COLO668 (cell line): ENCODE data around the gene PLXNA2.

Source experiments
- DNase-seq: peaks from one replicate; lab custom pipeline; 2025; ENCODE audit not compliant: unreplicated experiment; lab: John Stamatoyannopoulos, UW

PLXNA2 gene

DNA sequence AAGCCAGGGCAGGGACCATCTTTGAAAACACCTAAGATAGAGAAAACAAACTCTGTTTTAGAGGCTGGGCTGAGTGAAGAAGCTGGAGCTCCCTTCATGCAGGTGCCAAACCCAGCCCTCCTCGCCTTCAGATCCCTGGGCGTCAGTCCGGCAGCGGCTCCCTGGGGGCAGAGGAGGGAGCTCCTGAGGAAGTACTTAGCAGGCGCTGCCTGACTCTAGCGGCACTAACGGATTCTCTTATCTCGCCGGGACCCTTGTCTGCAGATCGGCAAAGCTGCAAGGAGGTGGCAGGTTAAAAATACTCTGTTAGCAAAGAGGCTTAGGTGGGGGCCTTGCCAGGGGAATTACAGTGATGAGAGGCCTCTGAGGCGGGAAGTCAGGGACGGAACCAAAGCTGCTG lies 79.6 kb downstream of the PLXNA2 start:
- DNase-seq: no peak

- DNase-seq: no peak
Observed at GRCh38 chr1:208163539-208163938, 80.6 kb downstream of the PLXNA2 start.

- DNase-seq: no peak
Observed at GRCh38 chr1:208162903-208163302, 81.3 kb downstream of the PLXNA2 start.

GRCh38 chr1:208161656-208162375 lies 82.4 kb downstream of the PLXNA2 start:
- no peak for DNase-seq

DNA sequence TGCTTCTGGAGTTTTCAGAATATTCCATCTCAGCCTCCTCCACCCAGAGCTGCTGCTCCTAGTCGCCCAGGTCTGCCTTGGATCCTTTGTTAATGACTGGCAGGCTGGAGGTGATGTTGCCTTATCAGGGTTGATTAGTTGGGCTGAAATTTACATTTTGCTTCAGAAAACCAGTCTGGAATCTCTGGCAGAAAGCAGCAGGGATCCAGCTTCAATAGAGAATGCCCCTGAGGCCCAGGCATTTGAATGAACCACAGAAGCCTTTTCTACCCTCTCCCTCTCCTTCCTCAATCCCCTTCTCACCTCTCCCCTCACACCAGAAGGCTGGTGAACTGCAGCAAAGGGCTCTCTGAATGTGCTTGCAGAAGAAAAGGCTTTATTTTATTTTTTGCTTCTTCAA lies 83.2 kb downstream of the PLXNA2 start:
- DNase-seq: no peak

- no peak for DNase-seq
Observed at GRCh38 chr1:208160259-208160819, 83.8 kb downstream of the PLXNA2 start.

DNA sequence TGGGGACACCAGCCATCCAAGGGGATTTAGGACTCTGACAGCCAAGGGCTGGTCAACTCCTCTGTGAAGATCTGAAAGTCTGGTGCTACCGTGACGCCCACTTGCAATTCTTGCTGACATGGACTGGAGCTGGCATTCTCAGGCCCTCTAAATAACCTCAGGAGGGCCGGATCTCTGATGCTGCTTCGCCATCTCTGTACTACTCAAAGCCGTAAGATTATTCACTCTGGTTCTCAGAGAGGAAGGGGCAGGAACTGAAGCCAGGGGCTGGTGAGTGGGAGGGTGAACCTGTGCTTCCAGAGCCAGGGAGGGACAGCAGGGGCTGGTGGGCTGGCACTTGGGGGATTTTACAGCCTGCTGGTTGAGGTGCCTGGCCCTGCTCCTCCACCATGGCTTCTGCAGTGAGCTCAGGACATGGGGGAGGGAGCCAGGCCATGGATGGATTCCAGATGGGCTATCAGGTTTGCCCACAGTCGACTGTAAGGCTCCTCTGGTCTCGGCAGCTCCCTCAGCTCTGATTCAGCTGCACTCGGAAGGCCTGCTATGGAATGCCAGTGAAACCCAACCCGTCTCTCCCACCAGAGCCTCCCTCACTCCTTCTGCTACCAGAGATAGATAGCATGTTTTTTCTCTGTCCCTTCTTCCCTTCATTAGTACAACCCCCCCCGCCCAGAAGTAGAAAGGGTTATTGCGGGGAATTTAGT lies 84.5 kb downstream of the PLXNA2 start:
- DNase-seq: no peak

DNA sequence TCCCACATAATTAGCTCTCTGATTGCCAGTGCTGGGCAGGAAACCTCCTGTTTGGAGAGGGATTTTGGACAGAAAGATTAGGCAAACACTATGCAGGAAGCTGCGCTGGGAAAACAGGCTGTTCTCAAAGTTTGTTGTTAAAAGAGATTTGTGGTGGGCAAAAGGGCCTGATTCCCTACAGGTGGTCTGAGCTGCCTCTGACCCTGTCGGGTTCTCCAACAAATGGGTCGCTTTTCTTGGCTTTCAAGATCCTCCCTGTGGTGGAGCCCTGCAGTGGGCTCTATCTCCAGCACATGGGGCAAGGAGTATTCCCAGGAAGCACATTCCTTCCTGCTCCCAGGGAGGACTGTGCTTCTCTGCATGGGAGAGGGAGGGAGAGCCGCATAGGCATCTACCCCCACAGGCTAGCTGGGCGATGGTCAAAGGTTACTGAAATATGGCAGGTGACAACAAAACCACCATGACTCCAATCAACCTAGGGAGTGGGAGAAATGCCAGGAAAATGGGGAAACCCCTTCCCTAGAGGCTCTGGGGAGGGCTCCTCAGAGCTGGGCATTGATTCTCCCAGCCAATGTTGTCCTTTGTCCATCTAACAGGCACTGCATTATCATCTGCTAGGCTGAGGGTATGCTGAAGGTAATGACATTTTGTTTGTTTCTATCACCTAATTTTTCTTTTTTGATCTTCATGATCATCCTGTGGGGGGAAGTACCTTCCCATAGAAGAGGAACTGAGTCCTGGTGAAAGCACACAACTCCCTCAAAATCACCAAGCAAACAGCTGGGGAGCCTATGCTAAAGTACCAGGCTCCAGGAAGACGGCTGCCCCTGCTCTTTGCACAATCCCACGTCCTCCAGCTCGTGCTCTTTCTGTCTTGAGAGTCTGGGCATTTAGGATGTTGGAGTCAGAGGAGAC lies 85.3 kb downstream of the PLXNA2 start:
- DNase-seq: peak; percentile 16

- DNase-seq: no peak
Observed at GRCh38 chr1:208157769-208158168, 86.4 kb downstream of the PLXNA2 start.

DNA sequence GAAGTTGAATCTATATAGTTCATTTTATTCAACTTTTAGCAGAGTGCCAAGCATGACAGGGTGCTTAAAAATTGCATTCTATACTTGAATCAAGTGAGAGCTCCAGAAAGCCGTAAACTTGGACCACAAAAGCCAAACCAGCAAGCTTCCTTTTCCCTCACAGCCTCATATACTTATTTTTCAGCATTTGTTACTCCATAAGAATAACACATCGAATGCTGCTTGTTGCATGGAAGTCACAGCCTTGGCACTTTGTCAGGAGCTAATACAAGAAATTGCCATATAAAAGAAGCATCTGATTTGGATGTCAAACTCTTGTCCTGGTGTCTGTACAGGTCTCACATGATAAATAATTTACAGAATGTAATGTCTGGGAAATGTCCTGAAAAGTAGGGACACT lies 87.4 kb downstream of the PLXNA2 start:
- DNase-seq: no peak

DNA sequence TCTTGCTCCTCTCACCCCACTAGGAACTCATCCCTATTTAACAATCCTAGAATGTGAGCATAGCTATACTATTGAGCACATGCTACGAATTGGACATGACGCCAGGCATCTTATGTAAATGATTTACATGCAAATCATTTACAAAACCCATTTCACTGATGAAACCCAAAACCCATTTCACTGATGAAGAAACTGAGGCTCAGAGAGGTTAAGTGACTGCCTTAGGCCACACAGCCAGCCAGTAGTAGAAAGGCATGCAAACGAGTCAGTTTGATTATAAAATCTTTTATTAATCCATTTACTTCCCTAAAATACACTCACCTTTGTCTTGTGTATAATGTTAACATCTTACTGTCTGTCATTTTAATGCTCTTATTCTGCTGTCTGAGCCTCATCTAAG lies 87.9 kb downstream of the PLXNA2 start:
- no peak for DNase-seq

DNA sequence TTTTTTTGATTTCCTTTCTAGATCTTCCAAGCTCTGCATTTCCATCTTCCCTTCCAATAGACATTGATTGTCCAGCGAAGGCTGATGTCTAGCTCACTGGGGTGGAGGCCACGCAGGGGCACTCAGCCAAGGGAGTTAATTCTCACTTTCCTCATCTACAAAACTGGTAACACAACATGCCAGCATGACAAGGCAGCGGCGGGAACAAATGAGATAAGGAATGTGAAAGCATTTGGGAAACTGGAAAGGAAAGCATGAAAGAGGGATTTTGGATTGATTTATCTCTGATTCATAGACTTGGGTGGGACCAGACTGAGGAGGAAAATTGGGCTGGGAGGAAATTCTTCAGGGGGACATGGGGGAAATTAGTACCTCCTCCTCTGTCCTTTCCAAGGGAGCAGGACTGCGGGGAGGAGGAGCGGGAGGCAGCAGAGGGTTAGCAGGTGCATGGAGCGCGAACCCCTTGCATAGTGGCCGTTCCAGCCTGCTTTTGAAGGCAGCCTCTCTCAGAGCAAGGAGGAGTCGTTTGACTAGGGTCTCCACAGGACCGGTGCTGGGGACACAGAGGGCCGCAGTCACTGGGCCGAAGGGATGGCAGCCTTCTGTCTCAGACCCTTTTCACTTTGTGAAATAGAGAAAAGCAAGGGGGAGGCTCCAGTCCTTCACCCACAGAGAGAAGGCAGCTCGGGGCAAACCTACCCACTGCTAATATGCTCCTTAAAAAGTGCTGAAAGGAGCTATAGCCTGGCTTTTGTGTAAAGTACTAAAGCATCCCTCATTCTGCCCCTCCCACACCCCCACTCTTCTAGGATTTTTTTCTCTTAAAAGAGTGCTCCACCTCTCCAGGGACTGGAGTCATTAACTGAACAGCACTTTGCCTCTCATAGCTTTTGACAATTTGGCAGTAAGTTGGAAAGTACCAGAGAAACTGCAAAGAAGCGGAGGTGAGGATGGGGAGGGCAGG lies 89.2 kb downstream of the PLXNA2 start:
- no peak for DNase-seq

DNA sequence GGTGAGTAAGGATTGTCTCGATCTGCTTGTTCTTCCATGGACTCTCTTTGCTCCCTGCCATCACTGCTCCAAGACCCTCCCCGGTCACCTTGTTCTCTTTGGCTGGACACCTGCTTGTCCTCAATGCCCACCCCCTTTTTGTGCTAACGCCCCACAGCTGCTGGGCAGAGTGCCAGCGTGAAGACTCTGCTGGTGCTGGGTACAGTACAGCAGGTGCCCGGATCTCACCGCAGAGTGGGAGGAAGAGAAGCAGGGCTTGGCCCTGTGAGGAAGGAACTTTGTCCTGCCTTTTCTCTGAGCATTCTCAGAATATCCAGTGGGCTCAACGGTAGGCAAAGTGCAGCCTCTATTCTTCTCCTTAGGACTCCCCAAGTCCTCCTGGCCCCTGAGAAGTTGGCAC lies 90.1 kb downstream of the PLXNA2 start:
- peak; percentile 94 for DNase-seq

GRCh38 chr1:208153386-208153785 lies 90.8 kb downstream of the PLXNA2 start:
- no peak for DNase-seq

DNA sequence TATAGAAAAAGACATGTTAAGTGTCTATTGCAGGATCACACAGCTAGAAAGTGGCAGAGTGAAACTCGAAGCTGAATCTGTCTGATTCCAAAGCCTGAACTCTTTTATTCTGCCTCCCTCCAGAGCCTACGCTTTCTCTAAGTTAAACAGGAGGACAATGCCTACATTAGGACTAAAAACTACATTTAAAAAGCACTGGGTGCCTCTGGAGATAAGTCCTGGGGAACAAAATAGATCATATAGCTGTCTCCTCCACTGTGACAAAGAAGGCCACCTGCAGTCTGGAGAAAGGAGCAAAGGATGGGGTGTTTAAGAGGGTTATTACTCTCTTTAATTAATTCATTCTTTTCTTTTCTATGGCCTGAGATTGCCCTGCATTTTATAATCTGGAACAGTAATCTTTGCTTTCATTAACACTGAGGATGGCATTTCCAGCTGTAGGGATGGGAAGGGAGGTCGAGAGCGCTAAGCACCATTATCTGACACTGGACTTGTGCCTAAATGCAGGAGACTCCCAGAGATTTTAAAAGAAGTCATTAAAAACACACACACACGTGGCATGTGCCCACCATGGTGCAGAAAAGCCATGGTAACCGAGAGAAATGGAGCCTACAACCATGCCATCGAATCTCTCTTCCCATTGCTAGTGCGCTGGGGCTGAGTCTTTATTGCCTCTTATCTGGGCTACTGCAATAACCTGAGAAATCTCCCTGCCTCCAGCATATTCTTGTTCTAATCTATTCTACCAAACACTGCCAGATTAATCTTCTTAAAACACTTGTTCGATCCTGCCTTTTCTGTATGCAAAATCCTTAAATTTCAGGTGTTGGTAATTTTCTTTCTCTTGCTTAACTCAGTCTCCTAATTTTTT lies 92.2 kb downstream of the PLXNA2 start:
- DNase-seq: no peak

- no peak for DNase-seq
Observed at GRCh38 chr1:208150833-208151458, 93.2 kb downstream of the PLXNA2 start.

DNA sequence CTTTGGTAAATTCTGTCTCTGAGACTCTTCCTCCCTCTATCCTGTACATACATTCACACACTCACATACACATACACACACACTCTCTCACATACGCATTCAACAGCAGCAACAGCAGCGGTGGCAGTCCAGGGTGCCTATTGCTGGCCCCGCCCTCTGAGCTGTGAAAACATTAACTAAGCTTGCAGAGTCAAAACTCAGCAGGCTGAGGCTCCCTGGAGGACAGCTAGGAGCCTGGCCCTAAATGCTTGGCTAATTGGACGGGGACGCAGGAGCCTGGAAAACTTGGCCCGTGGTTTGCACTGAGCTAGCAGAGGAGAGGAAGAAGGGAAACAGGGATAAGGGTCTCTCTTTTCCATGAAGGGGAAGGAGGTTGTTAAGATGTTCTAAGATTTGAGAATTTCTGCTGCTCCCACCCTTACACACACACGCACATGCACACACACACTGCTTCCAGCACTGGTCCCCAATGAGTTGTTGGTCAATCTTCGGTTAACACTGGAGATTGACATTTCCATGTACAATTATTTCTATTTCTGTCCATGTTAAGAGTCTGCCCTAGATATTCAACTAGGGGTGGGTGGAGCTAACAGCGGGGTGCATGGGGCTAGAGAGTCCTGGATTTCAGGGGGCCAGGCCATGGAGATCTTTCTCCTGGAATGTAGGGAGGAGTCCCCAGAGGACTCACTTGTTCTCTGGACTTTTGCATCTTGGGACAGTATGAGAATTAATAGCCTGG lies 94.2 kb downstream of the PLXNA2 start:
- DNase-seq: peak; percentile 51

DNA sequence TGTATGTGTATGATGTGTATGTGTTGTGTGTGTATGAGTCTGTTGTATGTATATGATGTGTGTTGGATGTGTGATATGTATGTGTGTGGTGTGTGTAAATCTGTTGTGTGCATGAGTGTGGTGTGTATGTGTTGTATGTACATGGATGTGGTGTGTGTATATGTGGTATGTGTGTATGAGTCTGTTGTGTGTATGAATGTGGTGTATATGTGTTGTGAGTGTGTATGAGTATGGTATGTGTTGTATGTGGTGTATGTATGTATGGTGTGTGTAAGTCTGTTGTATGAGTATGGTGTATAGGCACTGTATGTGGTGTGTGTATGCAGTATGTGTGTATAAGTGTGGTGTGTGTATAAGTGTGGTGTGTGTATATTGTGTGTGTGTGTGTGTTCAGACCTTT lies 95.0 kb downstream of the PLXNA2 start:
- DNase-seq: no peak
